HEK293 (cell line): ENCODE measurements around the gene NDE1.
A peak's percentile ranks its signal among the peaks of the same experiment; 100 is the strongest.

Experiments used
- EGR2 ChIP-seq: fragments of 450-650 bp; formaldehyde crosslinking; IDR thresholded peaks from 2 replicates; pipeline ENCODE4 v1.5.1; 2016; ENCODE audit warnings: low read depth, missing biosample characterization, missing genetic modification characterization
- GLIS2 ChIP-seq: fragments of 450-650 bp; formaldehyde crosslinking; IDR thresholded peaks from 2 replicates; pipeline ENCODE4 v1.5.1; 2016; ENCODE audit warnings: missing biosample characterization, missing genetic modification characterization
- HIC1 ChIP-seq: fragments of 450-650 bp; formaldehyde crosslinking; IDR thresholded peaks from 2 replicates; pipeline ENCODE4 v1.5.1; 2016; ENCODE audit warnings: missing biosample characterization, missing genetic modification characterization
- IKZF3 ChIP-seq: fragments of 450-650 bp; IDR thresholded peaks from 2 replicates; pipeline ENCODE4 v1.5.0; 2018; ENCODE audit warnings: missing biosample characterization, mild to moderate bottlenecking, missing genetic modification characterization, moderate library complexity
- MYNN ChIP-seq: fragments of 450-650 bp; formaldehyde crosslinking; IDR thresholded peaks from 2 replicates; pipeline ENCODE4 v1.5.1; 2016; ENCODE audit warnings: missing biosample characterization, missing genetic modification characterization, borderline replicate concordance
- MZF1 ChIP-seq: fragments of 450-650 bp; formaldehyde crosslinking; IDR thresholded peaks from 2 replicates; pipeline ENCODE4 v1.5.1; 2017; ENCODE audit warnings: missing biosample characterization, missing genetic modification characterization, borderline replicate concordance
- SP3 ChIP-seq: fragments of 450-650 bp; formaldehyde crosslinking; IDR thresholded peaks from 2 replicates; pipeline ENCODE4 v1.5.1; 2016; ENCODE audit warnings: missing biosample characterization, missing genetic modification characterization
- ZBTB8A ChIP-seq: fragments of 450-650 bp; formaldehyde crosslinking; IDR thresholded peaks from 2 replicates; pipeline ENCODE4 v1.5.1; 2016; ENCODE audit warnings: missing biosample characterization, missing genetic modification characterization
- ZEB2 ChIP-seq: fragments of 450-650 bp; formaldehyde crosslinking; IDR thresholded peaks from 2 replicates; pipeline ENCODE4 v1.5.1; 2016; ENCODE audit warnings: missing biosample characterization, missing genetic modification characterization
- ZFHX2 ChIP-seq: fragments of 450-650 bp; formaldehyde crosslinking; conservative IDR thresholded peaks from 2 replicates; pipeline ENCODE4 v1.5.1; 2016; ENCODE audit warnings: missing biosample characterization, missing genetic modification characterization
- ZFP41 ChIP-seq: fragments of 450-650 bp; formaldehyde crosslinking; IDR thresholded peaks from 2 replicates; pipeline ENCODE4 v1.5.1; 2016; ENCODE audit warnings: missing biosample characterization, missing genetic modification characterization, borderline replicate concordance
- ZNF184 ChIP-seq: fragments of 450-650 bp; IDR thresholded peaks from 2 replicates; pipeline ENCODE4 v1.5.1; 2018; ENCODE audit warnings: missing biosample characterization, mild to moderate bottlenecking, missing genetic modification characterization
- ZNF324 ChIP-seq: fragments of 450-650 bp; formaldehyde crosslinking; IDR thresholded peaks from 2 replicates; pipeline ENCODE4 v1.5.1; 2016; ENCODE audit warnings: missing biosample characterization, missing genetic modification characterization
- ZNF335 ChIP-seq: fragments of 450-650 bp; formaldehyde crosslinking; conservative IDR thresholded peaks from 2 replicates; pipeline ENCODE4 v1.5.1; 2016; ENCODE audit warnings: missing biosample characterization, missing genetic modification characterization
- ZNF362 ChIP-seq: fragments of 450-650 bp; formaldehyde crosslinking; IDR thresholded peaks from 2 replicates; pipeline ENCODE4 v1.5.1; 2016; ENCODE audit warnings: missing biosample characterization, missing genetic modification characterization
- ZNF391 ChIP-seq: fragments of 450-650 bp; formaldehyde crosslinking; IDR thresholded peaks from 2 replicates; pipeline ENCODE4 v1.5.1; 2016; ENCODE audit warnings: low read depth, missing biosample characterization, missing genetic modification characterization, borderline replicate concordance
- ZNF473 ChIP-seq: fragments of 450-650 bp; formaldehyde crosslinking; IDR thresholded peaks from 2 replicates; pipeline ENCODE4 v1.5.1; 2017; ENCODE audit warnings: missing biosample characterization, missing genetic modification characterization
- ZNF510 ChIP-seq: fragments of 450-650 bp; formaldehyde crosslinking; IDR thresholded peaks from 2 replicates; pipeline ENCODE4 v1.5.1; 2018; ENCODE audit warnings: mild to moderate bottlenecking, missing genetic modification characterization, missing biosample characterization; ENCODE audit not compliant: insufficient replicate concordance
- ZNF623 ChIP-seq: fragments of 450-650 bp; formaldehyde crosslinking; IDR thresholded peaks from 2 replicates; pipeline ENCODE4 v1.5.1; 2016; ENCODE audit warnings: missing biosample characterization, missing genetic modification characterization
- ZNF658 ChIP-seq: fragments of 450-650 bp; formaldehyde crosslinking; IDR thresholded peaks from 2 replicates; pipeline ENCODE4; 2016; ENCODE audit warnings: missing biosample characterization, missing genetic modification characterization
- ZNF664 ChIP-seq: fragments of 450-650 bp; formaldehyde crosslinking; IDR thresholded peaks from 2 replicates; pipeline ENCODE4 v1.5.1; 2016; ENCODE audit warnings: missing biosample characterization, missing genetic modification characterization
- ZNF768 ChIP-seq: fragments of 450-650 bp; formaldehyde crosslinking; IDR thresholded peaks from 2 replicates; pipeline ENCODE4 v1.5.1; 2018; ENCODE audit warnings: missing biosample characterization, mild to moderate bottlenecking, missing genetic modification characterization
- ZNF830 ChIP-seq: fragments of 450-650 bp; IDR thresholded peaks from 2 replicates; pipeline ENCODE4 v1.5.0; 2018; ENCODE audit warnings: missing biosample characterization, missing genetic modification characterization, low read depth, mild to moderate bottlenecking, moderate library complexity
- ZSCAN16 ChIP-seq: fragments of 450-650 bp; formaldehyde crosslinking; IDR thresholded peaks from 2 replicates; pipeline ENCODE4 v1.5.1; 2016; ENCODE audit warnings: missing biosample characterization, missing genetic modification characterization
- TF ChIP-seq, protein P1 (sequence below): IDR thresholded peaks from 2 replicates; pipeline ENCODE4 v1.6.1; 2011; ENCODE audit warnings: mild to moderate bottlenecking, low read depth, low read length, borderline replicate concordance
- TF ChIP-seq, protein P2 (sequence below): fragments of 450-650 bp; formaldehyde crosslinking; IDR thresholded peaks from 2 replicates; pipeline ENCODE4 v1.5.1; 2016; ENCODE audit warnings: missing biosample characterization, missing genetic modification characterization
- TF ChIP-seq, protein P3 (sequence below): fragments of 450-650 bp; IDR thresholded peaks from 2 replicates; pipeline ENCODE4 v1.5.1; 2018; ENCODE audit warnings: missing biosample characterization, mild to moderate bottlenecking, missing genetic modification characterization

Gene NDE1

DNA sequence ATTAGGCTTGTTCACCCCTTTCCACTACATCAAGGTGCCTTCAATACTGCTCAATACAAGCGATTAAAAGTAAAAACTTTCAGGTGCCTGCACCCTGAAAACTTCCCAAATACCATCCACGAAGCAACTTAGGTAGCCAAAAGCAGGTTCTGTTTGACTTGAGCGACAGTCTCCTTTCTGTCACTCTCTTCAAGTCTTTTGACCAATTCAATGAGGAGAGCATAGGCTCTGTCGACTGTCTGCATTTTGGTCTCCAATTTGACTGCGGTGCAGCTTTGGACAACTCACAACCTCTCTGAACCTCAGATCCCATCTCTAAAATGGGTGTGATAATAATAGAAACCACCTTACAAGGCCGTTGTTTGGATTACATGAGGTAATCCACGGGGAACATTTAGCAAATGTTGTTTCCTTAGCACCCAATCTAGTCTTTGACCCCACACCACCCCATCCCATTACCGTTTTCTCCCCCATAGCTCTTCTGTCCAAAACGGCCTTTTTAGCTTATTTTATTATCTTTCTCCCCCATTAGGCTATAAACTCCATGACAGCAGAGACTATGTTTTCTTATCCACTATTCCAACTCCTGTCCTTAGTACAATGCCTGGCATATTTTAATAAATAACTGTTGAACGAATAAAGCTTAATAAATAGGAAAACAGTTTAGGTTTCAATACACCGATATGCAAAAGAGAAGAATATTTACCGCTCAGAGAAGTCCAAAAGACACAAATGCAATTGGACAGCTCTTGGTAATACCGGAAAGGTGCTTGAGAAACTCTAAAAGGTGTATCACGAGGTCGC lies 8.1 kb upstream of the NDE1 start (continued):
- no peak for TF ChIP-seq IKZF3
- TF ChIP-seq, protein P1, sequence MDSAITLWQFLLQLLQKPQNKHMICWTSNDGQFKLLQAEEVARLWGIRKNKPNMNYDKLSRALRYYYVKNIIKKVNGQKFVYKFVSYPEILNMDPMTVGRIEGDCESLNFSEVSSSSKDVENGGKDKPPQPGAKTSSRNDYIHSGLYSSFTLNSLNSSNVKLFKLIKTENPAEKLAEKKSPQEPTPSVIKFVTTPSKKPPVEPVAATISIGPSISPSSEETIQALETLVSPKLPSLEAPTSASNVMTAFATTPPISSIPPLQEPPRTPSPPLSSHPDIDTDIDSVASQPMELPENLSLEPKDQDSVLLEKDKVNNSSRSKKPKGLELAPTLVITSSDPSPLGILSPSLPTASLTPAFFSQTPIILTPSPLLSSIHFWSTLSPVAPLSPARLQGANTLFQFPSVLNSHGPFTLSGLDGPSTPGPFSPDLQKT = no peak
- no peak for TF ChIP-seq ZSCAN16 (tag by site-specific recombination)
- no peak for TF ChIP-seq ZFP41 (tag by site-specific recombination)
- TF ChIP-seq, protein P2, sequence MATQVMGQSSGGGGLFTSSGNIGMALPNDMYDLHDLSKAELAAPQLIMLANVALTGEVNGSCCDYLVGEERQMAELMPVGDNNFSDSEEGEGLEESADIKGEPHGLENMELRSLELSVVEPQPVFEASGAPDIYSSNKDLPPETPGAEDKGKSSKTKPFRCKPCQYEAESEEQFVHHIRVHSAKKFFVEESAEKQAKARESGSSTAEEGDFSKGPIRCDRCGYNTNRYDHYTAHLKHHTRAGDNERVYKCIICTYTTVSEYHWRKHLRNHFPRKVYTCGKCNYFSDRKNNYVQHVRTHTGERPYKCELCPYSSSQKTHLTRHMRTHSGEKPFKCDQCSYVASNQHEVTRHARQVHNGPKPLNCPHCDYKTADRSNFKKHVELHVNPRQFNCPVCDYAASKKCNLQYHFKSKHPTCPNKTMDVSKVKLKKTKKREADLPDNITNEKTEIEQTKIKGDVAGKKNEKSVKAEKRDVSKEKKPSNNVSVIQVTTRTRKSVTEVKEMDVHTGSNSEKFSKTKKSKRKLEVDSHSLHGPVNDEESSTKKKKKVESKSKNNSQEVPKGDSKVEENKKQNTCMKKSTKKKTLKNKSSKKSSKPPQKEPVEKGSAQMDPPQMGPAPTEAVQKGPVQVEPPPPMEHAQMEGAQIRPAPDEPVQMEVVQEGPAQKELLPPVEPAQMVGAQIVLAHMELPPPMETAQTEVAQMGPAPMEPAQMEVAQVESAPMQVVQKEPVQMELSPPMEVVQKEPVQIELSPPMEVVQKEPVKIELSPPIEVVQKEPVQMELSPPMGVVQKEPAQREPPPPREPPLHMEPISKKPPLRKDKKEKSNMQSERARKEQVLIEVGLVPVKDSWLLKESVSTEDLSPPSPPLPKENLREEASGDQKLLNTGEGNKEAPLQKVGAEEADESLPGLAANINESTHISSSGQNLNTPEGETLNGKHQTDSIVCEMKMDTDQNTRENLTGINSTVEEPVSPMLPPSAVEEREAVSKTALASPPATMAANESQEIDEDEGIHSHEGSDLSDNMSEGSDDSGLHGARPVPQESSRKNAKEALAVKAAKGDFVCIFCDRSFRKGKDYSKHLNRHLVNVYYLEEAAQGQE (tag by site-specific recombination) = peak; percentile 37; the same call in 1 of the 2 replicates
- TF ChIP-seq ZNF184 (tag by site-specific recombination) = no peak
- no peak for TF ChIP-seq ZBTB8A (tag by site-specific recombination)
- TF ChIP-seq ZNF510 = no peak
- no peak for TF ChIP-seq SP3 (tag by site-specific recombination)
- TF ChIP-seq ZFHX2 (tag by site-specific recombination) = no peak
- TF ChIP-seq ZNF473 (tag by site-specific recombination) = no peak
- TF ChIP-seq GLIS2 (tag by site-specific recombination) = no peak
- 0 out of 2 replicates have a peak, but pooled peaks have one; percentile 9 for TF ChIP-seq ZNF664 (tag by site-specific recombination)
- TF ChIP-seq ZNF324 = no peak
- no peak for TF ChIP-seq ZNF658 (tag by site-specific recombination)
- TF ChIP-seq ZNF830 (tag by site-specific recombination) = no peak
- no peak for TF ChIP-seq EGR2 (tag by site-specific recombination)
- no peak for TF ChIP-seq ZNF362 (tag by site-specific recombination)
- TF ChIP-seq ZNF768 (tag by site-specific recombination) = peak; percentile 83
- no peak for TF ChIP-seq MZF1 (tag by site-specific recombination)
- TF ChIP-seq HIC1 (tag by site-specific recombination) = no peak
- TF ChIP-seq MYNN (tag by site-specific recombination) = no peak
- TF ChIP-seq ZEB2 = no peak
- TF ChIP-seq, protein P3, sequence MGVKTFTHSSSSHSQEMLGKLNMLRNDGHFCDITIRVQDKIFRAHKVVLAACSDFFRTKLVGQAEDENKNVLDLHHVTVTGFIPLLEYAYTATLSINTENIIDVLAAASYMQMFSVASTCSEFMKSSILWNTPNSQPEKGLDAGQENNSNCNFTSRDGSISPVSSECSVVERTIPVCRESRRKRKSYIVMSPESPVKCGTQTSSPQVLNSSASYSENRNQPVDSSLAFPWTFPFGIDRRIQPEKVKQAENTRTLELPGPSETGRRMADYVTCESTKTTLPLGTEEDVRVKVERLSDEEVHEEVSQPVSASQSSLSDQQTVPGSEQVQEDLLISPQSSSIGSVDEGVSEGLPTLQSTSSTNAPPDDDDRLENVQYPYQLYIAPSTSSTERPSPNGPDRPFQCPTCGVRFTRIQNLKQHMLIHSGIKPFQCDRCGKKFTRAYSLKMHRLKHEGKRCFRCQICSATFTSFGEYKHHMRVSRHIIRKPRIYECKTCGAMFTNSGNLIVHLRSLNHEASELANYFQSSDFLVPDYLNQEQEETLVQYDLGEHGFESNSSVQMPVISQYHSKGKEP (tag by site-specific recombination) = no peak
- 0 out of 2 replicates have a peak, but pooled peaks have one; percentile 11 for TF ChIP-seq ZNF623 (tag by site-specific recombination)
- TF ChIP-seq ZNF391 (tag by site-specific recombination) = no peak
- peak; percentile 41 for TF ChIP-seq ZNF335
